Measurements from ENCODE around the gene DPCD. TPM values are rescaled to one million over a fixed set of nuclear protein-coding genes. Genes with fewer than 3 reads are reported as not detected.

Gene DPCD
- total and polyA plus RNA-seq, 10 of the 15 experiments (the other 5 are each of a cell fraction or from before 2014, with no cell fraction given) = 9.7 to 50.9 (median 26.3) TPM

DNA sequence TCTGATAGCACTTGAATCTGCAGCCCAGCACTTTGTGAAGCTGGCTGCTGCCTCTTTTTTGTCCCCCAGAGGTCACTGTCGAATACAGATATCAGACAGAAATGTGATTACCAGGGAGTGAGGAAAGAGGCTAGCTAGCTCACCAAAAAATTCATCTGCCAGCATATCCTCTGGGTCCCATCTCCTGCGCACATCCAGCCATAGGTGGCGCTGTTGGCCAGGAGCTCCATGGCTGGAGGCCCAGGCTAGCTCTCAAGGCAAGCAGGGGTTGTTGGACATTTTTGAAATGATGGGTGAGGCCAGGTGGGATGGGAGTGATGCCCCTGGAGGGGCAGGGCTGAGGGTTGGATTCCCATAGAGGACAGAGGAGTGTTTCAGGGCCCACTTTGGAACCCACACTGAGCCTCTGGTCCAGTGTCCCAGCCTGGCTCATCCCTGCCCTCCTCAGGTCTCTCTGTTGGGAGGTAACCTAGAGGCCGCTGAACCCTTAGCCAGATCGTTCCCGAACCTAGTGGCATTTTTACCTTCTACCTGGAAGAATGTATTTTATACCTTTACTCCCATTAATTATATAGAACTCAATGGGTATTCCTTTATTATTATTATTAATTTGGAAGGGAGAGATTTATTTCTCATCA, 14.8 kb downstream of the DPCD start (continued):
- TF ChIP-seq FOS (IDR thresholded peaks at IDR 0.05; ENCODE audit: borderline replicate concordance, extremely low read depth, insufficient read length) = no peak
- TF ChIP-seq RB1 (IDR thresholded peaks at IDR 0.05; ENCODE audit: borderline replicate concordance) = no peak
- peak; percentile 94 for TF ChIP-seq RAD21 (IDR thresholded peaks at IDR 0.05; ENCODE audit: insufficient read depth, low read depth, low read length)
- TF ChIP-seq POLR2AphosphoS5 (IDR thresholded peaks at IDR 0.05; ENCODE audit: low read length) = no peak
- TF ChIP-seq EGR1 (IDR thresholded peaks at IDR 0.05; ENCODE audit: borderline replicate concordance in 1 of 2, low read depth in 2 of 2, low read length in 2 of 2) = no peak
- no peak for TF ChIP-seq SREBF2 (IDR thresholded peaks at IDR 0.05; ENCODE audit: low read length)
- TF ChIP-seq, protein P1, sequence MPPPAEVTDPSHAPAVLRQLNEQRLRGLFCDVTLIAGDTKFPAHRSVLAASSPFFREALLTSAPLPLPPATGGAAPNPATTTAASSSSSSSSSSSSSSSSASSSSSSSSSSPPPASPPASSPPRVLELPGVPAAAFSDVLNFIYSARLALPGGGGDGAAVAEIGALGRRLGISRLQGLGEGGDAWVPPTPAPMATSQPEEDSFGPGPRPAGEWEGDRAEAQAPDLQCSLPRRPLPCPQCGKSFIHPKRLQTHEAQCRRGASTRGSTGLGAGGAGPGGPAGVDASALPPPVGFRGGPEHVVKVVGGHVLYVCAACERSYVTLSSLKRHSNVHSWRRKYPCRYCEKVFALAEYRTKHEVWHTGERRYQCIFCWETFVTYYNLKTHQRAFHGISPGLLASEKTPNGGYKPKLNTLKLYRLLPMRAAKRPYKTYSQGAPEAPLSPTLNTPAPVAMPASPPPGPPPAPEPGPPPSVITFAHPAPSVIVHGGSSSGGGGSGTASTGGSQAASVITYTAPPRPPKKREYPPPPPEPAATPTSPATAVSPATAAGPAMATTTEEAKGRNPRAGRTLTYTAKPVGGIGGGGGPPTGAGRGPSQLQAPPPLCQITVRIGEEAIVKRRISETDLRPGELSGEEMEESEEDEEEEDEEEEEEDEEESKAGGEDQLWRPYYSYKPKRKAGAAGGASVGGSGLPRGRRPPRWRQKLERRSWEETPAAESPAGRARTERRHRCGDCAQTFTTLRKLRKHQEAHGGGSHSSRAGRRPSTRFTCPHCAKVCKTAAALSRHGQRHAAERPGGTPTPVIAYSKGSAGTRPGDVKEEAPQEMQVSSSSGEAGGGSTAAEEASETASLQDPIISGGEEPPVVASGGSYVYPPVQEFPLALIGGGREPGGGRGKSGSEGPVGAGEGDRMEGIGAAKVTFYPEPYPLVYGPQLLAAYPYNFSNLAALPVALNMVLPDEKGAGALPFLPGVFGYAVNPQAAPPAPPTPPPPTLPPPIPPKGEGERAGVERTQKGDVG (CRISPR knock-in tag; IDR thresholded peaks at IDR 0.05) = no peak
- TF ChIP-seq, protein P2, sequence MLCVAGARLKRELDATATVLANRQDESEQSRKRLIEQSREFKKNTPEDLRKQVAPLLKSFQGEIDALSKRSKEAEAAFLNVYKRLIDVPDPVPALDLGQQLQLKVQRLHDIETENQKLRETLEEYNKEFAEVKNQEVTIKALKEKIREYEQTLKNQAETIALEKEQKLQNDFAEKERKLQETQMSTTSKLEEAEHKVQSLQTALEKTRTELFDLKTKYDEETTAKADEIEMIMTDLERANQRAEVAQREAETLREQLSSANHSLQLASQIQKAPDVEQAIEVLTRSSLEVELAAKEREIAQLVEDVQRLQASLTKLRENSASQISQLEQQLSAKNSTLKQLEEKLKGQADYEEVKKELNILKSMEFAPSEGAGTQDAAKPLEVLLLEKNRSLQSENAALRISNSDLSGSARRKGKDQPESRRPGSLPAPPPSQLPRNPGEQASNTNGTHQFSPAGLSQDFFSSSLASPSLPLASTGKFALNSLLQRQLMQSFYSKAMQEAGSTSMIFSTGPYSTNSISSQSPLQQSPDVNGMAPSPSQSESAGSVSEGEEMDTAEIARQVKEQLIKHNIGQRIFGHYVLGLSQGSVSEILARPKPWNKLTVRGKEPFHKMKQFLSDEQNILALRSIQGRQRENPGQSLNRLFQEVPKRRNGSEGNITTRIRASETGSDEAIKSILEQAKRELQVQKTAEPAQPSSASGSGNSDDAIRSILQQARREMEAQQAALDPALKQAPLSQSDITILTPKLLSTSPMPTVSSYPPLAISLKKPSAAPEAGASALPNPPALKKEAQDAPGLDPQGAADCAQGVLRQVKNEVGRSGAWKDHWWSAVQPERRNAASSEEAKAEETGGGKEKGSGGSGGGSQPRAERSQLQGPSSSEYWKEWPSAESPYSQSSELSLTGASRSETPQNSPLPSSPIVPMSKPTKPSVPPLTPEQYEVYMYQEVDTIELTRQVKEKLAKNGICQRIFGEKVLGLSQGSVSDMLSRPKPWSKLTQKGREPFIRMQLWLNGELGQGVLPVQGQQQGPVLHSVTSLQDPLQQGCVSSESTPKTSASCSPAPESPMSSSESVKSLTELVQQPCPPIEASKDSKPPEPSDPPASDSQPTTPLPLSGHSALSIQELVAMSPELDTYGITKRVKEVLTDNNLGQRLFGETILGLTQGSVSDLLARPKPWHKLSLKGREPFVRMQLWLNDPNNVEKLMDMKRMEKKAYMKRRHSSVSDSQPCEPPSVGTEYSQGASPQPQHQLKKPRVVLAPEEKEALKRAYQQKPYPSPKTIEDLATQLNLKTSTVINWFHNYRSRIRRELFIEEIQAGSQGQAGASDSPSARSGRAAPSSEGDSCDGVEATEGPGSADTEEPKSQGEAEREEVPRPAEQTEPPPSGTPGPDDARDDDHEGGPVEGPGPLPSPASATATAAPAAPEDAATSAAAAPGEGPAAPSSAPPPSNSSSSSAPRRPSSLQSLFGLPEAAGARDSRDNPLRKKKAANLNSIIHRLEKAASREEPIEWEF (IDR thresholded peaks at IDR 0.05; ENCODE audit: insufficient replicate concordance, low read depth, low read length) = no peak
- no peak for TF ChIP-seq YBX1 (IDR thresholded peaks at IDR 0.05)
- TF ChIP-seq, protein P3, sequence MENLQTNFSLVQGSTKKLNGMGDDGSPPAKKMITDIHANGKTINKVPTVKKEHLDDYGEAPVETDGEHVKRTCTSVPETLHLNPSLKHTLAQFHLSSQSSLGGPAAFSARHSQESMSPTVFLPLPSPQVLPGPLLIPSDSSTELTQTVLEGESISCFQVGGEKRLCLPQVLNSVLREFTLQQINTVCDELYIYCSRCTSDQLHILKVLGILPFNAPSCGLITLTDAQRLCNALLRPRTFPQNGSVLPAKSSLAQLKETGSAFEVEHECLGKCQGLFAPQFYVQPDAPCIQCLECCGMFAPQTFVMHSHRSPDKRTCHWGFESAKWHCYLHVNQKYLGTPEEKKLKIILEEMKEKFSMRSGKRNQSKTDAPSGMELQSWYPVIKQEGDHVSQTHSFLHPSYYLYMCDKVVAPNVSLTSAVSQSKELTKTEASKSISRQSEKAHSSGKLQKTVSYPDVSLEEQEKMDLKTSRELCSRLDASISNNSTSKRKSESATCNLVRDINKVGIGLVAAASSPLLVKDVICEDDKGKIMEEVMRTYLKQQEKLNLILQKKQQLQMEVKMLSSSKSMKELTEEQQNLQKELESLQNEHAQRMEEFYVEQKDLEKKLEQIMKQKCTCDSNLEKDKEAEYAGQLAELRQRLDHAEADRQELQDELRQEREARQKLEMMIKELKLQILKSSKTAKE (IDR thresholded peaks at IDR 0.05; ENCODE audit: low read depth, poor library complexity, severe bottlenecking) = peak; percentile 20
- TF ChIP-seq, protein P4, sequence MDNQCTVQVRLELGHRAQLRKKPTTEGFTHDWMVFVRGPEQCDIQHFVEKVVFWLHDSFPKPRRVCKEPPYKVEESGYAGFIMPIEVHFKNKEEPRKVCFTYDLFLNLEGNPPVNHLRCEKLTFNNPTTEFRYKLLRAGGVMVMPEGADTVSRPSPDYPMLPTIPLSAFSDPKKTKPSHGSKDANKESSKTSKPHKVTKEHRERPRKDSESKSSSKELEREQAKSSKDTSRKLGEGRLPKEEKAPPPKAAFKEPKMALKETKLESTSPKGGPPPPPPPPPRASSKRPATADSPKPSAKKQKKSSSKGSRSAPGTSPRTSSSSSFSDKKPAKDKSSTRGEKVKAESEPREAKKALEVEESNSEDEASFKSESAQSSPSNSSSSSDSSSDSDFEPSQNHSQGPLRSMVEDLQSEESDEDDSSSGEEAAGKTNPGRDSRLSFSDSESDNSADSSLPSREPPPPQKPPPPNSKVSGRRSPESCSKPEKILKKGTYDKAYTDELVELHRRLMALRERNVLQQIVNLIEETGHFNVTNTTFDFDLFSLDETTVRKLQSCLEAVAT (IDR thresholded peaks at IDR 0.05) = no peak
- TF ChIP-seq, protein P5, sequence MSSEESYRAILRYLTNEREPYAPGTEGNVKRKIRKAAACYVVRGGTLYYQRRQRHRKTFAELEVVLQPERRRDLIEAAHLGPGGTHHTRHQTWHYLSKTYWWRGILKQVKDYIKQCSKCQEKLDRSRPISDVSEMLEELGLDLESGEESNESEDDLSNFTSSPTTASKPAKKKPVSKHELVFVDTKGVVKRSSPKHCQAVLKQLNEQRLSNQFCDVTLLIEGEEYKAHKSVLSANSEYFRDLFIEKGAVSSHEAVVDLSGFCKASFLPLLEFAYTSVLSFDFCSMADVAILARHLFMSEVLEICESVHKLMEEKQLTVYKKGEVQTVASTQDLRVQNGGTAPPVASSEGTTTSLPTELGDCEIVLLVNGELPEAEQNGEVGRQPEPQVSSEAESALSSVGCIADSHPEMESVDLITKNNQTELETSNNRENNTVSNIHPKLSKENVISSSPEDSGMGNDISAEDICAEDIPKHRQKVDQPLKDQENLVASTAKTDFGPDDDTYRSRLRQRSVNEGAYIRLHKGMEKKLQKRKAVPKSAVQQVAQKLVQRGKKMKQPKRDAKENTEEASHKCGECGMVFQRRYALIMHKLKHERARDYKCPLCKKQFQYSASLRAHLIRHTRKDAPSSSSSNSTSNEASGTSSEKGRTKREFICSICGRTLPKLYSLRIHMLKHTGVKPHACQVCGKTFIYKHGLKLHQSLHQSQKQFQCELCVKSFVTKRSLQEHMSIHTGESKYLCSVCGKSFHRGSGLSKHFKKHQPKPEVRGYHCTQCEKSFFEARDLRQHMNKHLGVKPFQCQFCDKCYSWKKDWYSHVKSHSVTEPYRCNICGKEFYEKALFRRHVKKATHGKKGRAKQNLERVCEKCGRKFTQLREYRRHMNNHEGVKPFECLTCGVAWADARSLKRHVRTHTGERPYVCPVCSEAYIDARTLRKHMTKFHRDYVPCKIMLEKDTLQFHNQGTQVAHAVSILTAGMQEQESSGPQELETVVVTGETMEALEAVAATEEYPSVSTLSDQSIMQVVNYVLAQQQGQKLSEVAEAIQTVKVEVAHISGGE (CRISPR knock-in tag; IDR thresholded peaks at IDR 0.05) = no peak
- no peak for TF ChIP-seq MYB (IDR thresholded peaks at IDR 0.05; ENCODE audit: borderline replicate concordance, low read depth, low read length)

All from GM12878 (cell line).